GM04503 (cell line): ENCODE results near the gene GPR37.

Source experiments
- DNase-seq: peaks from one replicate; pipeline ENCODE4 v3.0.0-alpha.2; 2012; ENCODE audit warnings: low read depth

GPR37 gene

GRCh38 chr7:124728610-124729009 is 37.0 kb downstream of the GPR37 start:
- DNase-seq = no peak

- DNase-seq = no peak
Measured at GRCh38 chr7:124724507-124725192, 40.9 kb downstream of the GPR37 start.

GRCh38 chr7:124724079-124724478 is 41.5 kb downstream of the GPR37 start:
- DNase-seq = no peak

GRCh38 chr7:124723012-124723411 is 42.6 kb downstream of the GPR37 start:
- DNase-seq = no peak

- DNase-seq = no peak
Measured at GRCh38 chr7:124722292-124722691, 43.3 kb downstream of the GPR37 start.

- no peak for DNase-seq
Measured at GRCh38 chr7:124720195-124720594, 45.4 kb downstream of the GPR37 start.

GRCh38 chr7:124718032-124718766 is 47.4 kb downstream of the GPR37 start:
- no peak for DNase-seq

- no peak for DNase-seq
Measured at GRCh38 chr7:124716894-124717293, 48.7 kb downstream of the GPR37 start.

- no peak for DNase-seq
Measured at GRCh38 chr7:124713086-124713485, 52.5 kb downstream of the GPR37 start.

GRCh38 chr7:124712017-124712416 is 53.6 kb downstream of the GPR37 start:
- no peak for DNase-seq

GRCh38 chr7:124702385-124702784 is 63.2 kb downstream of the GPR37 start:
- no peak for DNase-seq

GRCh38 chr7:124701955-124702354 is 63.6 kb downstream of the GPR37 start:
- no peak for DNase-seq

GRCh38 chr7:124700655-124701054 is 64.9 kb downstream of the GPR37 start:
- no peak for DNase-seq

GRCh38 chr7:124698964-124699363 is 66.6 kb downstream of the GPR37 start:
- no peak for DNase-seq

- no peak for DNase-seq
Measured at GRCh38 chr7:124697746-124698145, 67.8 kb downstream of the GPR37 start.
